Measurements from ENCODE around the gene SHISAL1.
"Not testable (repeated sequence)": the region's sequence is repeated elsewhere in the genome, so short reads cannot be mapped to it uniquely, and the experiment has no call there.

Gene SHISAL1

DNA sequence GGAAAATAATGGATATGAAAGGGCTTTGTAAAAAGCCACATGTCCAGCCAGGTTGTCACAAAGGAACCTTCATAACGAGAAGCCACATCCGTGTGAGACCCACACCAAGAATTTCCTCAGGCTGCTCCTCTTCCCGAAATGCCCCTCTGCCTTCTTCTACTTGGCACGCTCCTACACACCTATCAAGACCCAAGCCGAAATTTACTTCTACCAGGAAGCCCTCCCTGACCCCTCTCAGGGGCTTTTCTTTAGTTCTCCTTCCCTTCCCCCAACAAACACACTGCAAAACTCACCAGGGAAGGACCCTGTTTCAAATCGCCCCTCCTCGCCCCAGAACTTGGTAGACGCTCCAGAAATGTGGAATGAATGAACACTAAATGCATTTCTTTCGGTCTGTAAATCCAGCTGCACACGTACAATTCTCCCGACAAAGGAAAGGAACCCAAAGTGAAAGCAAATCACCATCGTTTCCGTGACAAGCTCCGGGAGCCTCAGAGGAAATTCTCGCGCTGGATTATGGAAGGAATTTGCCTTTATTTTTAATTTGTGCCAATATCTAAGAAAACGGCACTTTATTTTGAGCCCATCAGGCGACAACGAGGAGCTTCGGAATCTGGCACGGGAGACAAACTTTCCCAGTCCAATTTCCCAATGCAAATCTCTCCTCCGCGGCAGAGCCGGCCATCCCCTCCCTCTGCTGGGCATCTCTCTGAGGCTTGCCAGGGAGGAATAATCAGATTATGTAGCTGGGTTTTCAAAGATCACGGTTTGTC, 13.2 kb upstream of the SHISAL1 start:
- no peak for DNase-seq

DNA sequence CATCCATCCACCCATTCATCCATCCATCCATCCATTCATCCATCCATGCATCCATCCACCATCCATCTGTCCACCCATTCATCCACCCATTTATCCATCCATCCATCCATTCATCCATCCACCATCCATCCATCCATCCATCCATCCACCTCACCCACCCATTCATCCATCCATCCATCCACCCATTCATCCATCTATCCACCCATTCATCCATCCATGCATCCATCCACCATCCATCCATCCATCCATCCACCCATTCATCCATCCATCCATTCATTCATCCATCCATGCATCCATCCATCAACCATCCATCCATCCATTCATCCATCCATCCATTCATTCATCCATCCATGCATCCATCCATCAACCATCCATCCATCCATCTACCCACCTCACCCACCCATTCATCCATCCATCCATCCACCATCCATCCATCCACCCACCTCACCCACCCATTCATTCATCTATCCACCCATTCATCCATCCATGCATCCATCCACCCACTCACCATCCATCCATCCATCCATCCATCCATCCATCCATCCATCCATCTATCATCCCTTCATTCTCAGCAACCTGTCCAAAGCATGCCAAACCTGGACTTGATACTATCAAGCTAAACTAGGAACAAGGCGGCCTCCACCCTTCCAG, 10.5 kb upstream of the SHISAL1 start:
- DNase-seq: not testable (repeated sequence)

DNA sequence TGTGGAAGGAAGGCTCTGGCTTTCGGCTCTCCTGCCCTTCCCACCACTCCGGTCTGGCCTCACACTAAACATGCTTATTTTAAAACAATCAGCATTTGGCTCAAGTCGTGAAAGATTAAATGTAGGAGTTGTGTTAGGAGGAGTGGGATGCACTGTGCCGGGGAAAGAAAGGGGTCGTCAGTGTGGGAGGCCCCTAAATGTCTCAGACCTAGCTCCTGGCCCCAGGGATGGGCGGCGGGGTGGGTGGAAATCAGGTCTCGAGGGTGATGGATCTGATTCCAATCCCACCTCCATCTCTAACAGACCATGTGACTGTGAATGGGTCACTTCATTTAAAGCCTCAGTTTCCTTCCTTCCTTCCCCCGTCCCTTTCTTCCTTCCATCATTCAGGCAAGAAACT, 6.9 kb upstream of the SHISAL1 start:
- no peak for DNase-seq

DNA sequence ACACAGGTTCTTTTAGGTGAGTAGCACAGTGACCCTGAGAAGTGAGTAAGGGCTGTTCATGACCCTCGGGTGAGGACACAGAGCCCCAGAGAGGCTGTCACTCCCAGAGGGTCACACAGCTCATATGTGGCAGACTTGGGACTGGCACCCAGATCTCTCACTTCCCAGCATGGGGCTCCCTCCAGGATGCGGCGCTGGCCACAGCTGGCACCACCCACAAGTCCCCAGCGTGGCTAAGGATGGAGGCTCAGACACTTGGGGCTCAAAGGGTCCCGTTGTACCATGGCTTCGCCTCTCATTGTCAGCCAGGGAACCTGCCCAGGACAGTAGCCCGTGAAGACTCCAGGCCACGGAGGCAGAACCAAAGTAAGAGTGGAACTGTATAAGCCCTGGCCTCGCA, 6.0 kb upstream of the SHISAL1 start:
- no peak for DNase-seq

DNA sequence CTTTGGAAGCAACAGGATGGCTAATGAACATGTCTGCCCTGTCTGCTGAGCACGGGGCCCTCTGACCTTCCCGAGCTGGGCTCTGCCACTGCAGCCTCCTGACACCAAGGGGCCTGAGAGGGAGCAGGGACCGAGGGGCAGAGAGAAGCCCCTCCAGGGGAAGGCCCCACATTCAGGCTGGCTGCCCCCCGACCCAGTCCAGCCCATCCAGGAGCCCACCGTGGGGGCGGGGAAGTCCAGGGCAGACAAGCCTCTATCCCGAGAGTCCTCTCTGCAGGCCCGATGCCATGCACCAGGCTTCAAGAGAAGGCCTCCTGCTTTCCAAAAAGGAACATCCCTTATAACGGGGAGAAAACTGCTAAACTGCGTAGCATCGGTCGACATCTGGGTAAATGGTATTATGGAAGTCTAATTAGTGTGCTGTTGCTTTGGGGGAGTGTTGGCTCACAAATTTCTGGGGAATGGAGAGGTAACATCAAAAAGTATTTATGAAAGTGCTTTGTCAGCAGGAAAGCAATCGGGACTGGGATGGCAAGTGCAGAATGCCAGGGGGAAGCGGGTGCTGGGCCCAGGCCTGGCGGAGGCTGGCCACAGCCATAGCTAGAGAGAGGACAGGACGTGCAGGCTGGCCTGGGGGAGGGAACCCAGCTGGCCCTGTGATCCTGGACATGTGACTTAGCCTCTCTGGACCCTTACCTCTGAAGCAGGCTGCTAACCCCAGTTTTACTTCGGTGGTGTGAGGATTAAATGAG, 5.3 kb upstream of the SHISAL1 start:
- no peak for DNase-seq

DNA sequence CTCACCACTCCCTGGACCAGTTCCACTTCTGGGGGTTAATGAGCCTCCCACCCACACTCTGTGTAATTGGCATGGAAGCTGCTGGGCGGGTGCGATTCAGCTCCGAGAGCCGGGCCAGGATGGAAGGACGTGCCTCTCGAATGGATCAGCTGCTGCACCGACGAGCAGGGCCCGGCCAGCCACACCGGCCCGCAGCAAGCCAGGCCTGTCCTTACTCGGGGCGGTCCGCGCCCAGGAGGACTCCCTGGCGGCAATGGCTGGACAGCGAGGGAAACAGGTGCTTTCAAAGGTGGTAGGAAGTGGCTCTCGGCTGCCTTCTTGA, 4.3 kb upstream of the SHISAL1 start:
- no peak for DNase-seq

DNA sequence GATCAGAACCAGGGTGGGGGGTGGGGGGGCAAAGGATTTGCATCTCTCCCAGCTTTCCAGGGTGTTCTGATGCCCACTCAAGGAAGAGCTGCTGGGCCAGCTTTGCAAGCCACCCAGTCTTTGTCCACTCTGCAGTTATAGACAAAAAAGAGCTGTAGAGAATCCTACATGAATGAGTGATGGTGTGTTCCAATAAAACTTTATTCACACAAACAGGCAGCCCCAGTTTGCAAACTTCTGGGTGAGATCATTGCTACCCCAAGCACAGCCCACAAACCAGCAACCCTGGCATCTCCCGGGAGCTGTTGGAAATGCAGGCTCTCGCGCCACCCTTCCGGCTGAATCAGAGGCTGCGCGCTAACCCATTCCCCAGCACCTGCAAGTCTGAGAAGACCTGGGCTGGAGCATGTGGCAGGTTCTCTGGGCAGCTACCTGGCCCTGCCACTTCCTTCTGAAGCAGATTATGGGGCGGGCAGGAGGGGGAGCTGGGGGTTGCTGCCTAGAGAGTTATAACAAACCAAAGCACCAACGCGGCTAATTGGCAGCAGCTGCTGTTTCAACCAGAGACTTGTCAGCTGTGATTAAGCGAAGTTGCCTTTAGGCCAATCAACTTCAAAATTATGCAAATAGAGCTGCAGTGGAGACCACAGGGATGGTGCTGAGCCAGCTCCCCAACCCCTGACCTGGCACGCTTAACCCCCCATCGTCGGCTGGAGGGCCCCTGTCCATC, 3.8 kb upstream of the SHISAL1 start:
- DNase-seq: no peak

DNA sequence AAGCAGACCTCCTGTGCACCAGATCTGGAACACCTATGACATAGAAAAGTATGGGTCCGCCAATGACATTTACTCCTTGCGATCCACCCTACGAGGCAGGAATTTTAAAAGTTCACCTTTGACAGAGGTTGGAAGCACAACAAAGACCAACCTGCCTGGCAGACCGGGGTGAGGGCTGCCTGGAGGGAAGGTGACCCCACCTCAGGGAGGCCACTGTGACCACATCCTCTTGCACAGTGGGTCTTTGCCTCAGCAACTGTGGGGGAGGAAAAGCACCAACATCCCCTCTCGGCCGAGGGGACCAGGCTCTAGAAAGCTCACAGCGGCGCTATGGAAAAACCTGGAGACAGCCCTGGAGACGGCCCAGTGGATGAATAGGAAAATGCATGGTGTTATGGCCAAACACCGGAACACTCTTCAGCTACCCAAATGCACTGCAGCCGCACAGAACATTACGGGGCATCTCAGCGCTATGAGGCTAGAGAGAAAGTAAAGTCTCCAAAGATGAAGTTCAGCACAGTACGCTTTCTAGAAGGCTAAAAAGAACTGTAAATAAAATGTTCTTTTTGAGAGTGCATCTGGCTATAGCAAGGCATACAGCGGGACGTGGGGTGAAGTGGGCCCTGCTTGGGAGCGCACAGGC, 1.8 kb upstream of the SHISAL1 start:
- DNase-seq: no peak

DNA sequence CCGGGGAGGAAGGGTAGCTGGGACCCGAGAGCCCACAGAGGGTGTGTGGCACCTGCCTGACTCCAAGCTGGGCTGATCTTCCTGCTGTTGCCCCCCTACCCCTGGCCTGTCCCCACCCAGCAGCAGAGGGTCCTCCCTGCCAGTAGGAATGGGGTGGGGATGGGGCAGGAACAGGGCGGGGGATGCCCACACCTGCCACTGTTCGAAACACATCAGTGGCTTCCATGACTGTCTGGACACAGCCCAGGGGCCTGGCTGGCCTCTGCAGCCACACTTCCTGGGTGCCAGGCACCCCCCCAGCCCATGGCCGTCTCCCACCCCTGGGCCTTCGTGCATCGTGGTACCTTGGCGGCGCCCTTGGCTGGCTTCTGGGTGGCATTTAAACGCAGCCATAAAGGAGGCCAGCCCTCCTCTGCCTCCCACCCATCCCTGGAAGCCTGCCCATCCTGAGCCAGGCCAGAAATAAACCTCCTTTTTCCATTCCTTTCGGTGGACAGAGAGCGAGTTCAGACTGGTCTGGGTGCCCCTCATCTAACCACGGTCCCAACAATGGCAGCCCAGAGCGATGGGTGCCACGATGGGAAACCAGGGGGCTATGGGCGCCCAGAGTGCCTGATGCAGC, 745 bp upstream of the SHISAL1 start:
- DNase-seq: no peak

DNA sequence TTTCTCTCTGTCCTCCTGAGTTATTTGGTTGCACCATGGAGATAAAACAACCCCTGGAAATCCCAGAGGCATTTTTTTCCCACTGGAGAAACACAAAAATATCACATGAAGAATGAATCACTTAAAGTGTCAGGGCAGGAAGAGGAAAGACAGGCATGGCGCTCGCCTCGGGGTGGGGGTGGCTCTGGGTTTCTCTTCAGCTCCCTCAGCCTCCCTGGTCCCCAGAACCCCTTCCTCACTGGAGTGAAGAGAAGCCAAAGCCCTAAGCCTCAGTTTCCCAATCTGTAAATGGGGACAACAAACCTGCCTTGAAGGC, 938 bp downstream of the SHISAL1 start:
- no peak for DNase-seq

DNA sequence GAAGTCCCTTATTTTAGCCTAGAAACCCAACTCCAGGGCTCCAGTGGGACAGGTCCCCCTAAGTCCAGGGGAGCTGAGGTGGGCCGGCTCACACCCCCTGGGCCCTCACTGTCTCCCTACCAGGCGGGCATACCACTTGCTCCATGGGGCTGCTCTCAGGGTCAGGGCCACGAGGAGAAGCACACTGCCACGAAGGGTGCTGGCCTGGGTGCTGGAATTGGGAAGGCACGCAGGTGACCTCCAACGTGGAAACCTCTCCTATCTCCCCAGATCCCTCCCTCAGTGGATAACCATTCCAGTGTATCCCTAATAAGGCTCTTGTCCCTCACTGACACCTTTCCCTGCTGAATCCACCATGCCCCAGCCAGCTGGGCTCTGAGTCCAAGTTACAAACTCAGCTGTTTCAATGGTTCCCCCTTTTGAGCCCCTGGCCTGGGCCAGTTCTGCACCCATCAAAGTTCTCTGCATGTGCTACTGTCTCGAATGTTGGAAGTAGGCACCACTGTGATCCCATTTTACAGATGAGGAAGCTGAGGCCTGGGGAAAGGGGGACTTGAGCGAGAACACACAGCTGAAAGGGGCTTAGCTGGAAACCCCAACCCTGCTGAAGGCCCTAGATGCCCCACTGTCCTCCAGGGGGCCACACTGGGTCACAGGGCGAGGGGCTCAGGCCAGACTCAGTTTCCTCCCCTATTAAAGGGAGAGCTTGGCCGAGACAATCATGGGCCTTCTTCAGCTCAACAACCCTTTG, 1.5 kb downstream of the SHISAL1 start:
- no peak for DNase-seq

DNA sequence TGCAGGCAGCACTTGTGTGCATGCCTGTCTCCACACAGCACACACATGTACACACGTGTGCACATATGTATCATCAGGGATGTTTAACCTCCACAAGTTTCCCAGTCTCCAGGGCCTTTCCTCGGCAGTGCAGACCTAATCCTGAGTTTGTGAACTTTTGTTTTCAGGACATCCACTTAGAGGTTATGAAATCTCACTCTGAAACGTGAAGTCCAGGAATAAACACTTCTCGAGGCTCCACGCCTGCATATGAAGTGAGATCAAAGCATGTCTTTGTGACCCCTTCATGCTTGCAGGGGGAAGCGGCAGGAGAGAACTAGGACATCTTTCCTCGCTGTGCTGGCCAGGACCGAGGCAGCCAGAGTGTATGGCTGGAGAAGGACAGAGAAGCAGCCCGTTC, 3.1 kb downstream of the SHISAL1 start:
- no peak for DNase-seq

DNA sequence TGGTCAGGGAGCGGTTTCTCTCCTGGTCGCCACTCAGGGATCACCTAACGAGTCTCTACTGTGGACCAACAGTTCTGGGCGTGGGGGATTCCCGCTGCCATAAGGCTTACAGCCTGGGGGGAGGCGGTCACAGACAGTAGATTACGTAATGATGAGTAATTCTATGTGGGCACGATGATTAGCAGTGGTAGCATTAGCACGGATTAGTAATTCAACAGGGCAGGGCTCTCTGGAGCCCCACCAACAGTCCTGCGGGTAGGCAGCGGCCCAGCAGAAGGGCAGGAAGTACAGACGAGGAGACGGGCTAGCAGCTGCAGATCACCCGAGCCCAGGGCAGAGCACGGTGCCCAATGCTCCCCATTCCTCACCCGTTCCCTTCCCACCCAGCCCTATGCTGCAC, 3.6 kb downstream of the SHISAL1 start:
- no peak for DNase-seq

DNA sequence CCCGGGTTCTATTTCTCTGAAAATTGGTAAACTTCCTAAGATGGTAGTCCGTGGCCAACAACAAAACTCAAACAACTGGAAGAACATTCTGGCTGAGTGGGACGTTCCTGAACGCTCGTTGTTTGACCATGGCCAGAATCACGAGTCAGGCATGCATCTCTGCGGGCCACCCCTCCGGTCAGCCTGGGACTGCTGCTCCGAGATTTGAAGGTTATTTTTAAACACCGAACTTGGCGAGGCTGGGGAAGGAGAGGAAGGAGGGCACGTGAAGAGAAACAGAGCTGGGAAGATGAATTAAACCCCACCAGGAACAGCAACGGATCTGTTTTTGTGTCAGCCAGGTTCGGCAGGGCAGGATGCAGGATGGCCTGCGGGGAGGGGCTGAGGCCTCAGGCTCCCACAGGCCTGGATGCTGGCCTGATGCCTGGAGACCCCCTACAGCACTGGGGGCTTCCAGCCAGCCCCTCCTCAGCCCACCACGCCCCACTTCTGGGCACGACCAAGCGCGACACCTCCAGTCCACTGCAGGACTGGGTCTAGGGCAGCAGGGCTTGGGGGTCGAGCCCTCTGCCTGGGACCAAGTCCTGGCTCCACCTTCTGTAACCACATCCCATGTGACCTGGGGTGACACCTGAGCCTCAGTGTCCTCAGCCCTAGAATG, 5.1 kb downstream of the SHISAL1 start:
- no peak for DNase-seq

DNA sequence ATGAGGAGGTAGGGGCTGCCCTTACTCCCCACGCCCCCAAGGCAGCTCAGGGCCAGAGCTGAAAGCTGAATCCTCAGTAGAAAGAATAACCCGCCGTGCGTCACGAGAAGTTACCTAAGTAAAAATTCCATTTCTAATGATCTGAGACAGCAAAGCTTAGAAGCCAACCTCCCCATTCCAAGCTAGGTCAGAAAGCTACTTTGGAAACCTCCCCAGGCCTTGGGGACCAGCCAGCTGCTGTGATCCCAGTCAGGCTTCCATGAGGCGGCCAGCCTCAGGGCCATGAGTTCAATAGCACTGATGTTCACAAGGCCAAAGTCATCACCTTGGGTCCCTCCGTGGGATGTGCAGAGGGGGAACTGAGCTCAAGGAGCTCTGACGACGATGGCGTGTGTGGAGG, 6.9 kb downstream of the SHISAL1 start:
- DNase-seq: no peak

DNA sequence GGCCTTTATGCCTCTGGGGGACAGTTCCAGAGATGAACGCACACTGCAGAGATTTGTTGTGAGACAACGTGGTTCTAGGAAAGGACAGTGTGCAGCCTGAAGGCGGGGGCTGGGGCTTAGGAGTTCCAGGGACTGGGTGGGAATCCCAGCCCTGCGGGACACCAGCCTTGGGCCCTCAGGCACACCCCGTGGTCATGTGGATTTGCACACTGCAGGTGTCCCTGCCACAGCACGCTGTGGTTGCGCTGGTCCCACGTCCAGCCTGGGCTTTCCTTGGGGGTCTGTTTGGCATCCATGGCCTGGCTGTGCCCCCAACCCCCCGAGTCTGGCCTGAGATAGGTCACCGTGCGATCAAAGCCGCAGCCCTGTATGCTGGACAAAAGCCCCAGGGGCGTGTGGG, 7.3 kb downstream of the SHISAL1 start:
- DNase-seq: no peak

DNA sequence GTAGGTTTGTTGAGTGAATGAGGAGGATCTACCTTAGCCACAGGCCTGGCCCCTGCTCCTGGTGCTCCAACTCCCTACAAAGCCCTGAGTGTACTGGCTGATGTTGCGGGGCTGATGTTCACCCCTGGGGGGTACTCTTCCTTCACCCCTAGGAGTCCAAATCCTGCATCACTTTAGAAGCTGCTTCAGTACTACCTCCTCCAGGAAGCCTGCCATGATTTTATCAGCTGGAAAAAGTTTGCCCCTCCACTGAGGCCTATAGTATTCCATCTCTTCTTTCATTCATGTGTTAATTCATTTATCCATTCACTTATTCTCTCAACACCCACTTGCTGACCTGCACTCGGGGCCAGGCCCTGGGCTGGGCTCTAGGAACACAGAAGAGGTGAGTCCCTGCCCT, 7.8 kb downstream of the SHISAL1 start:
- no peak for DNase-seq

DNA sequence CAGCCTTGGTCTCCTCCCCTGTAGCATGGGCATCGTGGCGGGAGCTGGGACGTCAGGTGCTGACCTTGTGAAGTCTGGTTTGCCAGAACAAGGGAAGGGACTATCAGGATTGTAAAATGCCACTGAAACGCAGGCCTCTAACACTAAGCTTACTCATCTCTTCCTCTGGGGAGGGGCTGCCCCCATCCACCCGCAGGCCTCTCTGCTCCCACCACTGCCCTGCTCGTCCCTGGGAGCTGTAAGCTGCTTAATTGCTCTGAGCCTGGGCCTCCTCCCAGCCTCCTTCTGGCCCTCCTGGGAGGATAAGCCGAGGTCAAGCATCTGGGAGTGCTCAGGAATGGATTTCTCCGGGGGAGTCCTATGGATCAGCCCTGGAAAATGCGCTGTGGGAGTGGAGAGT, 8.4 kb downstream of the SHISAL1 start:
- DNase-seq: no peak

DNA sequence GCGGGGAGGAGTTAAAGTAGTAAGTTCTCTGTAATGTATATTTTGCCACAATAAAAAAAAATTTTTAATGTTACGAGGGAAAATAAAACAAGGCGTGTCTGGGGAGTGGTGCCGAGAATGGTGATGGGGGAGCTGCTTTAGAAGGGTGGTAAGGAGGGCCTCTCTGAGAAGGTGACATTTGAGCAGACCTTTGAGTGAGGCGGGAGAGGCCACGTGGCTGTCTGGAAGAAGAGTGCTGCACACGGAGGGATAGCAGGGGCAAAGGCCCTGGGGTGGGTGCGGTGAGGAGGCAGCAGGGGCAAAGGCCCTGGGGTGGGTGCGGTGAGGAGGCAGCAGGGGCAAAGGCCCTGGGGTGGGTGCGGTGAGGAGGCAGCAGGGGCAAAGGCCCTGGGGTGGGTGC, 10.4 kb downstream of the SHISAL1 start:
- DNase-seq: not testable (repeated sequence)

DNA sequence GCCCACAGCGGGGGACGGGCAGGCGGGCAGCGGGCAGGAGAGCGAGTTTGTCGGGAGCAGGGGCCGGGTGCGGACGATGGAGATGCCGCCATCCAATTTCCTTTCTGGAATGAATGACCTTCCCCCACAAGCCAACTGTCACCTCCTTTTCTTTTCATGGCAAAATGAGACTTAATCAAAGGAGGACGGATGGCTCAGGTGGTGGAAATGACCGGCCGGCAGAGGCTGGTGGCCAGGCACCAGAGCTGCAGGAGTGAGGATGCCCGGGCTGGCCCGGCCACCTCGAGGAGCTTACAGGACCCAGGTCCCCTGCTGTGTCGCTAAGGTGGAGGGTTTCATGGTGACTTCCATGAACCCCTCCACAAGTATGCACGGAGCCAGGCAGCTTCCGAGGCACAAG, 11.7 kb downstream of the SHISAL1 start:
- DNase-seq: no peak

DNA sequence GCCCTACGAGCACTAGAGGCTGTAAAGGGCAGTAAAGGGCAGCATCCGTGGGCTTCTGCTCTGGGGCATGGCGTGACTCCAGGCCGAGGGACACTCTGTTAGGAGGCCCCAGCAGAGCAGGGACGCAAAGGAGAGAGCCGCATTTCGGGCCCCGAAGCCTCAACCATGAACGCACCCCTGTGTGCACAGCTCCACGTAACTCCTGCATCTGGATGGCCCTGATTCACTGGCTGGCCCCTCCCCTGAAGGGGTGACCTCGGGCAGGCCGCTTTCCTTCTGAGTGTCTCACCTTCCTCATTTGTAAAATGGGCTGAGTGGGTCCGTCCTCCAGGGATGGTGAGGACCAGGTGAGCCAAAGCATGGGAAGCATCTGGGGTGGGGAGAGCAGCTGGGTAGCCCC, 13.6 kb downstream of the SHISAL1 start:
- DNase-seq: no peak
